PC-9 (cell line): ENCODE data around the gene HLCS. TPM values are rescaled to one million over a fixed set of nuclear protein-coding genes. Genes with fewer than 3 reads are reported as not detected.

ENCODE experiments used
- BruUV-seq: library from RNA; stranded (reverse); fragments of 400-500 nt; replicated peaks from 2 replicates; lab custom pipeline; 2021; lab: Mats Ljungman, UMichigan
- CTCF ChIA-PET: fragments of 300-600 bp; sonication (Branson Sonifier 250); formaldehyde crosslinking; loops from one replicate; lab custom pipeline; 2022; ENCODE audit warnings: antibody characterized with exemption; lab: Charles Lee
- POLR2A ChIA-PET: fragments of 300-600 bp; sonication (Branson Sonifier 250); formaldehyde crosslinking; loops from one replicate; lab custom pipeline; 2022; ENCODE audit warnings: antibody characterized with exemption; ENCODE audit not compliant: unreplicated experiment; lab: Charles Lee
- DNase-seq, 2 experiments: peaks; one replicate each; pipeline versions ENCODE4 v3.0.0 to v3.0.0-alpha.2; 2015 to 2022; ENCODE audit warnings: mixed read lengths in 1 of 2
- H2AFZ ChIP-seq: fragments of 200-600 bp; sonication (generic); 2 replicates; pipeline ENCODE4 v1.8.1; 2017; ENCODE audit warnings: antibody characterized with exemption
- H3F3A ChIP-seq: fragments of 200-600 bp; sonication (generic); 2 replicates; pipeline ENCODE4 v1.8.1; 2017; ENCODE audit warnings: antibody characterized with exemption, mild to moderate bottlenecking, low read depth; ENCODE audit not compliant: insufficient read depth
- H3K27ac ChIP-seq: fragments of 200-600 bp; sonication (generic); 2 replicates; pipeline ENCODE4 v1.6.1; 2016; ENCODE audit warnings: mixed run types
- H3K27me3 ChIP-seq: fragments of 200-600 bp; sonication (generic); 2 replicates; pipeline ENCODE4 v1.6.1; 2016; ENCODE audit warnings: low read depth, mixed run types; ENCODE audit not compliant: insufficient read depth
- H3K36me3 ChIP-seq: fragments of 200-600 bp; sonication (generic); 2 replicates; pipeline ENCODE4 v1.6.1; 2016; ENCODE audit warnings: low read depth, mixed run types
- H3K4me1 ChIP-seq: fragments of 200-600 bp; sonication (generic); replicated peaks from 2 replicates; pipeline ENCODE4 v1.6.1; 2016; ENCODE audit warnings: mixed run types; ENCODE audit not compliant: insufficient read depth
- H3K4me2 ChIP-seq: fragments of 200-600 bp; sonication (generic); 2 replicates; pipeline ENCODE4 v1.6.1; 2017; ENCODE audit warnings: mixed run types
- H3K4me3 ChIP-seq: fragments of 200-600 bp; sonication (generic); 2 replicates; pipeline ENCODE4 v1.6.1; 2016; ENCODE audit warnings: mixed run types
- H3K79me2 ChIP-seq: fragments of 200-600 bp; sonication (generic); 2 replicates; pipeline ENCODE4 v1.6.1; 2017; ENCODE audit warnings: low read depth, mixed run types
- H3K9me2 ChIP-seq: fragments of 200-600 bp; sonication (generic); 2 replicates; pipeline ENCODE4 v1.8.1; 2017; ENCODE audit warnings: mild to moderate bottlenecking; ENCODE audit not compliant: insufficient read depth
- H3K9me3 ChIP-seq: fragments of 200-600 bp; sonication (generic); 2 replicates; pipeline ENCODE4 v1.8.1; 2016; ENCODE audit warnings: low read depth; ENCODE audit not compliant: insufficient read depth
- H4K20me1 ChIP-seq: fragments of 200-600 bp; sonication (generic); 2 replicates; pipeline ENCODE4 v1.8.1; 2017; ENCODE audit not compliant: insufficient read depth
- CTCF ChIP-seq: fragments of 200-600 bp; sonication (generic); conservative IDR thresholded peaks from 2 replicates; pipeline ENCODE4 v1.6.1; 2017; ENCODE audit warnings: mixed run types, antibody characterized with exemption, mild to moderate bottlenecking, moderate library complexity
- EZH2 ChIP-seq: fragments of 200-600 bp; sonication (generic); IDR thresholded peaks from 2 replicates; pipeline ENCODE4 v1.8.0; 2017; ENCODE audit warnings: antibody characterized with exemption, low read depth
- intact Hi-C: fragments of 100-400 bp; cut with micrococcal nuclease; formaldehyde crosslinking; loops from one replicate; pipeline ENCODE4 v1.10.0; 2022; ENCODE audit not compliant: unreplicated experiment
- total RNA-seq: library from RNA; stranded (reverse); gene quantifications from 2 replicates; pipeline ENCODE4 v1.2.3, GENCODE V29; 2021

Gene HLCS
- total RNA-seq, 1 experiment from 2014 or later: 21.6 TPM

GRCh38 chr21:36776981-36777617, 189.4 kb downstream of the HLCS start:
- no peak for DNase-seq
- H3K4me2 ChIP-seq: no peak overlapping the region
- H3K9me3 ChIP-seq: no peaks in the 10 kb centered on the region
- H3K27me3 ChIP-seq: no peaks in the 10 kb centered on the region
- no TSS peak for BruUV-seq
- intact Hi-C loops: no loop called here
- no peaks in the 10 kb centered on the region for H3K9me2 ChIP-seq
- H3K4me3 ChIP-seq: no peak overlapping the region
- no peaks in the 10 kb centered on the region for H3K79me2 ChIP-seq
- H3K36me3 ChIP-seq: no peaks in the 10 kb centered on the region
- H4K20me1 ChIP-seq: no peaks in the 10 kb centered on the region
- H3F3A ChIP-seq: no peaks in the 10 kb centered on the region
- CTCF ChIA-PET: no interaction called here
- POLR2A ChIA-PET: interaction anchor here (0.8 kb wide), 1 partner anchor 55 kb away, joined by 18 read pairs; no protein-coding TSS in a partner anchor
- TF ChIP-seq CTCF (no peak), EZH2 (no peak)
- H3K27ac ChIP-seq: no peak overlapping the region
- H3K4me1 ChIP-seq: no peaks in the 10 kb centered on the region; the same call in 1 of the 2 replicates
- H2AFZ ChIP-seq: no peak overlapping the region

- Histone ChIP-seq H3K27ac (no peak overlapping the region), H3K4me1 (no peaks in the 10 kb centered on the region), H3K79me2 (no peaks in the 10 kb centered on the region), H3F3A (no peaks in the 10 kb centered on the region), H3K36me3 (no peaks in the 10 kb centered on the region), H3K9me2 (no peaks in the 10 kb centered on the region), H3K27me3 (no peaks in the 10 kb centered on the region), H4K20me1 (no peaks in the 10 kb centered on the region), H3K4me3 (no peak overlapping the region), H2AFZ (no peak overlapping the region), H3K4me2 (no peak overlapping the region), H3K9me3 (no peaks in the 10 kb centered on the region)
- no peak for TF ChIP-seq EZH2
- no peak for TF ChIP-seq CTCF
- DNase-seq: no peak
- intact Hi-C loops: loop anchor here (5.0 kb wide), 1 partner anchor 73 kb away; no protein-coding TSS in a partner anchor
- ChIA-PET POLR2A (no interaction called here), CTCF (no interaction called here)
- no TSS peak for BruUV-seq
Observed at GRCh38 chr21:36773995-36774394, 192.5 kb downstream of the HLCS start.

GRCh38 chr21:36773117-36773516, 193.4 kb downstream of the HLCS start:
- Histone ChIP-seq H3K4me2 (no peak overlapping the region), H3K4me3 (no peak overlapping the region), H3K27ac (no peak overlapping the region), H3K4me1 (no peaks in the 10 kb centered on the region), H3F3A (no peaks in the 10 kb centered on the region), H4K20me1 (no peaks in the 10 kb centered on the region), H3K9me3 (no peaks in the 10 kb centered on the region), H3K36me3 (no peaks in the 10 kb centered on the region), H3K9me2 (no peaks in the 10 kb centered on the region), H2AFZ (no peak overlapping the region), H3K79me2 (no peaks in the 10 kb centered on the region), H3K27me3 (no peaks in the 10 kb centered on the region)
- POLR2A ChIA-PET: interaction anchor here (0.6 kb wide), 1 partner anchor 60 kb away, joined by 9 read pairs; no protein-coding TSS in a partner anchor
- CTCF ChIA-PET: interaction anchor here (0.7 kb wide), 1 partner anchor 89 kb away, joined by 4 read pairs; no protein-coding TSS in a partner anchor
- peak; percentile 68 to 82 for DNase-seq
- intact Hi-C loops: loop anchor here (5.0 kb wide), 1 partner anchor 74 kb away; no protein-coding TSS in a partner anchor
- TF ChIP-seq CTCF (no peak), EZH2 (no peak)
- BruUV-seq: no TSS peak
